Upper lobe of right lung (tissue), 1 donor: Measurements from ENCODE around the gene INTS6L. TPM values are rescaled to one million over a fixed set of nuclear protein-coding genes. Genes with fewer than 3 reads are reported as not detected.

Experiments used
- ATAC-seq: fragments of 200-7000 bp; cut with Tn5 transposase; one replicate; pipeline ENCODE4 v1.9.1; 2020; ENCODE audit warnings: mild to moderate bottlenecking, moderate library complexity
- DNase-seq: peaks from one replicate; pipeline ENCODE4 v3.0.0-alpha.2; 2020
- H3K27ac ChIP-seq: fragments of 200-600 bp; one replicate; pipeline ENCODE4 v1.8.0; 2022
- H3K27me3 ChIP-seq: fragments of 200-600 bp; one replicate; pipeline ENCODE4 v1.8.0; 2022; ENCODE audit warnings: mild to moderate bottlenecking
- H3K36me3 ChIP-seq: fragments of 200-600 bp; one replicate; pipeline ENCODE4 v1.8.0; 2022
- H3K4me1 ChIP-seq: fragments of 200-600 bp; one replicate; pipeline ENCODE4 v1.8.0; 2022
- H3K4me3 ChIP-seq: fragments of 200-600 bp; one replicate; pipeline ENCODE4 v1.8.0; 2022; ENCODE audit warnings: mild to moderate bottlenecking
- H3K9me3 ChIP-seq: fragments of 200-600 bp; one replicate; pipeline ENCODE4 v1.8.0; 2022
- intact Hi-C: fragments of 100-400 bp; cut with DNase I; formaldehyde crosslinking; loops from one replicate; pipeline ENCODE4 v1.11.0; 2022
- total RNA-seq: library from RNA; stranded (reverse); fragmentation: NEBNext Ultra II Directional; extraction: Animal tissue kit (Norgen Biotek cat#: 25700); gene quantifications from one replicate; pipeline ENCODE4 v1.2.1, GENCODE V29; 2021
- TF ChIP-seq, protein P1 (sequence below): fragments of 200-600 bp; IDR thresholded peaks from one replicate; pipeline ENCODE4 v1.8.0; 2022; ENCODE audit warnings: antibody characterized with exemption
- donor health status: DM: no; HTN: yes; CAD: no; lungs with severe emphysema.

INTS6L gene
- total RNA-seq, 1 donor from 2014 or later, result 7.4 TPM

DNA sequence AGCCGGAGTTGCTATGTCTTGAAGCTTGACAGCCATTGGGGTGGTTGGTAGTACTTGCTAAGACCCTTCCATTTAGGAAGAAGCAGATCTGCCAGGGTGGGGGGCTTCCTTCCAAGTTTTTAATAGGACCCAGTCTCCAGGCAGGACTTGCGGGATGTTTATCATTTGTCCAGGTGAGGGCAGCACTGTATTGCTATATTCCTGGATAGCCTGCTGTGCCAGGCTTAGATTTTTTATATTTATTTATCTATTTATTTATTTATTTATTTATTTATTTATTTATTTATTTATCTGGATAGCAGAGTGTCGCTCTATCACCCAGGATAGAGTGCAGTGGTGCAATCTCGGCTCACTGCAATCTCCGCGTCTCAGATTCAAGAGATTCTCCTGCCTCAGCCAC is 105.5 kb downstream of the INTS6L start:
- DNase-seq, result no peak
- no peak overlapping the region for H3K27ac ChIP-seq
- TF ChIP-seq, protein P1, sequence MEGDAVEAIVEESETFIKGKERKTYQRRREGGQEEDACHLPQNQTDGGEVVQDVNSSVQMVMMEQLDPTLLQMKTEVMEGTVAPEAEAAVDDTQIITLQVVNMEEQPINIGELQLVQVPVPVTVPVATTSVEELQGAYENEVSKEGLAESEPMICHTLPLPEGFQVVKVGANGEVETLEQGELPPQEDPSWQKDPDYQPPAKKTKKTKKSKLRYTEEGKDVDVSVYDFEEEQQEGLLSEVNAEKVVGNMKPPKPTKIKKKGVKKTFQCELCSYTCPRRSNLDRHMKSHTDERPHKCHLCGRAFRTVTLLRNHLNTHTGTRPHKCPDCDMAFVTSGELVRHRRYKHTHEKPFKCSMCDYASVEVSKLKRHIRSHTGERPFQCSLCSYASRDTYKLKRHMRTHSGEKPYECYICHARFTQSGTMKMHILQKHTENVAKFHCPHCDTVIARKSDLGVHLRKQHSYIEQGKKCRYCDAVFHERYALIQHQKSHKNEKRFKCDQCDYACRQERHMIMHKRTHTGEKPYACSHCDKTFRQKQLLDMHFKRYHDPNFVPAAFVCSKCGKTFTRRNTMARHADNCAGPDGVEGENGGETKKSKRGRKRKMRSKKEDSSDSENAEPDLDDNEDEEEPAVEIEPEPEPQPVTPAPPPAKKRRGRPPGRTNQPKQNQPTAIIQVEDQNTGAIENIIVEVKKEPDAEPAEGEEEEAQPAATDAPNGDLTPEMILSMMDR, result peak; percentile 26
- H3K4me3 ChIP-seq, result no peak overlapping the region
- H3K27me3 ChIP-seq, result no peaks in the 10 kb centered on the region
- no peaks in the 10 kb centered on the region for H3K9me3 ChIP-seq
- no peaks in the 10 kb centered on the region for H3K4me1 ChIP-seq
- intact Hi-C loops, result no loop called here
- no peaks in the 10 kb centered on the region for H3K36me3 ChIP-seq
- ATAC-seq, result no peak

DNA sequence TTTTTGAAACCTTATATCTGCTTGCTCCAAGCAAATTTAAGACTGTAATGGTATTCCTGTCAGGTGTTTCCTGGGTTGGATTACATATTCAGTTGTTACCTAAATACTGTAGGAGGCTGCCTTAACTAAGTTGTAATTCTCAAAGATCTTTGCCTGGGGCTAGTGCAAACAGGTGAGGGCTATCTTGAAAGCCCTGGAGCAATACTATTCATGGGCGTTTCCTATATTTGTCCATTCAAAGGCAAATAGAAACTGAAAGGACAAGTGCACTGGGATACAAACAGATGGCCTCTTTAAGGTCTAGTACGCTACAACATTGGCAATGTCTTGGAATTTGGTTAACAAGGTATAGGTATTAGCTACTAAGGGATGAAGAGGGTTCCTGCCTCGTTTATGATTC is 108.9 kb downstream of the INTS6L start:
- intact Hi-C loops, result no loop called here
- ATAC-seq (no peak), DNase-seq (no peak)
- TF ChIP-seq, protein P1, result no peak
- Histone ChIP-seq H3K4me3 (no peak overlapping the region), H3K36me3 (no peaks in the 10 kb centered on the region), H3K27me3 (no peaks in the 10 kb centered on the region), H3K27ac (no peak overlapping the region), H3K9me3 (no peaks in the 10 kb centered on the region), H3K4me1 (no peaks in the 10 kb centered on the region)

Other genes starting within 250 kb of the INTS6L start
- gene ETDC, start 211.2 kb upstream of the INTS6L start, total RNA-seq, result not detected
- gene ZNF75D, start 176.6 kb upstream of the INTS6L start, total RNA-seq, result 10.5 TPM
- gene ZNF449, start 175.9 kb upstream of the INTS6L start, total RNA-seq, result 4.7 TPM
- gene SMIM10L2A, start 98.7 kb upstream of the INTS6L start, total RNA-seq, result 2.0 TPM
- gene CT45A1, start 193.0 kb downstream of the INTS6L start, total RNA-seq, result not detected
- gene CT45A3, start 247.5 kb downstream of the INTS6L start, total RNA-seq, result 0.58 TPM